T-helper 2 cell treated with Interferon-gamma antibody and Interleukin-4, amounts not matched to agents 5 μg/mL and 100 μg/mL, for 36 hours (primary cell): ENCODE measurements around the gene CARD11.

Source experiments
- DNase-seq: peaks from one replicate; pipeline ENCODE4 v3.0.0; 2021; ENCODE audit warnings: low spot score
- H3K27ac Mint-ChIP-seq: one replicate; pipeline ENCODE4 v1.8.0; 2021; ENCODE audit warnings: mild to moderate bottlenecking, mixed read lengths
- H3K27me3 Mint-ChIP-seq: one replicate; pipeline ENCODE4 v1.8.0; 2021; ENCODE audit warnings: low read depth, mixed read lengths
- H3K36me3 Mint-ChIP-seq: one replicate; pipeline ENCODE4 v1.8.0; 2021; ENCODE audit warnings: low read depth, mixed read lengths
- H3K4me1 Mint-ChIP-seq: one replicate; pipeline ENCODE4 v1.8.0; 2021; ENCODE audit warnings: low read depth, mixed read lengths
- H3K4me3 Mint-ChIP-seq: one replicate; pipeline ENCODE4 v1.8.0; 2022; ENCODE audit warnings: mild to moderate bottlenecking, moderate library complexity, mixed read lengths
- H3K9me3 Mint-ChIP-seq: one replicate; pipeline ENCODE4 v1.8.0; 2021; ENCODE audit warnings: mixed read lengths

CARD11 gene

DNA sequence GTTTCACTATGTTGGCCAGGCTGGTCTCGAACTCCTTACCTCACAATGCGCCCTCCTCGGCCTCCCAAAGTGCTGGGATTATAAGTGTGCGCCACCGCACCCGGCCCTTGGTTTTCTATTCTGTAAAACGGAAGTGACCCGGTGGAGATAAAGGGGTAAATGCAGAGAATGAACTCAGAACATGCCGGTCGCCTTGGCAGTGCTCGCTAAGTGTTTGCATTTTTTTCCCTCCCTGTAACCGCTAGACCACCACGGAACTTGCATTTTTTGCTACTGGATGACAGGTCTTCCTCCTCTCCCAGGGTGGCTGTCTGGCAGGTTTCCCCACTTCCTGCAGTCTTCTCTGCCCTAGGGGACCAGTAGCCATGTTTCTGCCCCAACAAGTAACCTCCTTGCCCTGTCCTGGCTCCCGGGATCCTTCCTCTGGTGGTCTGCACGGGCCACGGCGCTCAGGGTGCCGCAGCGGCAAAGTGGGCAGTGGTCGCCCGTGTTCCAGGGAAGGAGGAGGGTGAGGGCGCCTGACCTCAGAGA lies 180.8 kb downstream of the CARD11 start:
- peaks cover 2% of the 10 kb centered on the region for H3K27me3 Mint-ChIP-seq
- H3K36me3 Mint-ChIP-seq = no peaks in the 10 kb centered on the region
- DNase-seq = no peak
- peaks cover 19% of the 10 kb centered on the region for H3K4me1 Mint-ChIP-seq
- no peaks in the 10 kb centered on the region for H3K9me3 Mint-ChIP-seq
- H3K4me3 Mint-ChIP-seq = peak overlapping the region; percentile 81
- H3K27ac Mint-ChIP-seq = no peak overlapping the region

DNA sequence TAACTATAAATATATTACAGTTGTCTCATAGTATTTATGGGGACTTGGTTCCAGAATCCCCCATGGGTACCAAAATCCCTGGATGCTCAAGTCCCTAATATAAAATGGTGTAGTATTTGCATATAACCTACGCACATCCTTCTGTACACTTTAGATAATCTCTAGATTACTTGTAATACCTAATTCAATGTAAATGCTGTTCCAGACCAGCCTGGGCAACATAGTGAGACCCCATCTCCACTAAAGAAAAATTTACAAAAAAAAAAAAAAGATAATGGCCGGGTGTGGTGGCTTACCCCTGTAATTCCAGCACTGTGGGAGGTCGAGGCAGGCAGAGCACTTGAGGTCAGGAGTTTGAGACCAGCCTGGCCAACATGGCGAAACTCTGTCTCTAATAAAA lies 182.2 kb downstream of the CARD11 start:
- H3K27ac Mint-ChIP-seq = no peak overlapping the region
- H3K27me3 Mint-ChIP-seq = peaks cover 2% of the 10 kb centered on the region
- peaks cover 19% of the 10 kb centered on the region for H3K4me1 Mint-ChIP-seq
- DNase-seq = no peak
- no peaks in the 10 kb centered on the region for H3K36me3 Mint-ChIP-seq
- H3K9me3 Mint-ChIP-seq = no peaks in the 10 kb centered on the region
- H3K4me3 Mint-ChIP-seq = no peak overlapping the region

DNA sequence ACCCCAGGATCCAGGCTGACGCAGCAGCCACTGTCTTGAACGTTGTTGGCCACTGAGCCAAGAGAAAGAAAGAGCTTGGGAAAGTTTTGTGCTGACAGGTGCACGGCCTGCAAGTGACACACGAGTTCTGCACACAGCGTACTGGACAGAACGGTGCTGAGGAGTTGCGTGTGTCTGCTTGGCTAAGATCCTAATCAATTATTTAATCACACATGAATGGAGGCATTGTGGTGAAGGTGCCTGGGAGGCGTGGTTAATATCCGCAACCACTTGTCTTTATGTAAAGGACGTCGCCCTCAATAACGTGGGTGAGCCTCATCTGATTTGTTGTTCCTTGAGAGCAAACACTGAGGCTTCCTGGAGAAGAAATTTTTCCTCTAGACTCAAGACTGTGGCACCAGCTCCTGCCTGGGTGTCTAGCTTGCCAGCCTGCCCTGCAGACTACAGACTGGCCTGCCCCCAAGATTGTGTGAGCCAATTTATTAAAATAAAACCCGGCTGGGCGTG lies 183.0 kb downstream of the CARD11 start:
- H3K9me3 Mint-ChIP-seq = no peaks in the 10 kb centered on the region
- H3K4me1 Mint-ChIP-seq = peaks cover 19% of the 10 kb centered on the region
- H3K36me3 Mint-ChIP-seq = no peaks in the 10 kb centered on the region
- peaks cover 2% of the 10 kb centered on the region for H3K27me3 Mint-ChIP-seq
- no peak overlapping the region for H3K27ac Mint-ChIP-seq
- DNase-seq = no peak
- no peak overlapping the region for H3K4me3 Mint-ChIP-seq

DNA sequence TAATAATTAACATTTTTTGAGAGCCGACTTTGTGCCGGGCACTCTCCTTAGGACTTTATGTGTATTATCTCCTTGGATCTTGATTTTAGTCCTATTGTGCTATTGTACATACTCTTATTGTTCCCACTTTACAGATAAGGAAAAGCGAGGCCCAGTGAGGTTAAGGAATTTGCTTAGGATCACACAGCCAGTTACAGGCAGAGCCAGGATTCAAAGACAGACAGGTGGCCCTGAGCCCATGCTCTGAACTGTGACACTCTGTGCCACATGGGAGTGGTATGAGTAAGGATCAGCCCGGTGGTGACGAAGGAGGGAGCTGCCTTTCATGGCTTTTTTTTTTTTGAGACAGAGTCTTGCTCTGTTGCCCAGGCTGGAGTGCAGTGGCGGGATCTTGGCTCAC lies 183.7 kb downstream of the CARD11 start:
- Mint-ChIP-seq H3K27me3 (peaks cover 2% of the 10 kb centered on the region), H3K4me1 (peaks cover 18% of the 10 kb centered on the region), H3K27ac (no peak overlapping the region), H3K9me3 (no peaks in the 10 kb centered on the region), H3K4me3 (no peak overlapping the region), H3K36me3 (no peaks in the 10 kb centered on the region)
- no peak for DNase-seq

DNA sequence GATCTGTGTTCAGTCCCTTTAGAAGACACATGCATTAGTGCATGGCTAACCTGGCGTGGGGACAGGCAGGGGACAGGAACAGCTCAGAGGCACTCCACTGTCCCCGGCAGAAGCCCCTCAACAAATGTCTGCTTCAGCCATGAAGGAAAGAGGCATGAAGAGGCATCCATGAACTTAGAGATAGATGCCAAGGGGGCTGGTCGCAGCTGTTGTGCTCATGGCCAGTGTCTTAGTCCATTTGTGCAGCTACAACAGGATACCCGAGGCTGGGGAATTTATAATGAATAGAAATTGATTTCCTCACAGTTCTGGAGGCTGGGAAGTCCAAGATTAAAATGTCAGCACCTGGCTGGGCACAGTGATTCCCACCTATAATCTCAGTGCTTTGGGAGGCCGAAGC lies 185.0 kb downstream of the CARD11 start:
- no peaks in the 10 kb centered on the region for H3K9me3 Mint-ChIP-seq
- no peaks in the 10 kb centered on the region for H3K36me3 Mint-ChIP-seq
- H3K4me3 Mint-ChIP-seq = no peak overlapping the region
- H3K27ac Mint-ChIP-seq = no peak overlapping the region
- DNase-seq = no peak
- no peaks in the 10 kb centered on the region for H3K27me3 Mint-ChIP-seq
- peaks cover 8% of the 10 kb centered on the region for H3K4me1 Mint-ChIP-seq

DNA sequence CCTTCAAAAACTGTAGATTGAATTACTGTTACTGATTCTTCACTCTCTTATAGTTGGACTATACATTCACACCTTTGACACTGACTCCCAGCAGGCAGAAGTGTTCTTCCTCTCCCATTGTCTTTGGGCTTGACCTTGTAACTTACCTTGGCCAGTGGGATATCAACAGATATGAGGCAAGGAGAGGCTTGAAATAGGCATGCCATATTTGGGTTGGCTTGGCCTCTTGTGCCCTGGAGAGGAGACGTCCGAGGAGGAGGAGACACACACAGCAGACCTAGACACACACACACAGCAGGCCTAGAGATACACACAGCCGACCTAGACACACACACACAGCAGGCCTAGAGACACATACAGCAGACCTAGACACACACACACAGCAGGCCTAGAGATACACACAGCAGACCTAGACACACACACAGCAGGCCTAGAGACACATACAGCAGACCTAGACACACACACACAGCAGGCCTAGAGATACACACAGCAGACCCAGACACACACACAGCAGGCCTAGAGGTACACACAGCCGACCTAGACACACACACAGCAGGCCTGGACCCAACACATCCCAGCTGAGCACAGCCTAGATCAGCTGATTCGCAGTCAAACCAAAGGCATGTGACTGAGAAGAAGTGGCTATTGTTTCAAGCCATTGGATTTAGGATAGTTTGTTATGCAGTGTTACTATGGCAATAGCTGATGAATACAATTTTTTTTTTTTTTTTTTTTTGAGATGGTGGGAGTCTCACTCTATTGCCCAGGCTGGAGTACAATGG lies 187.1 kb downstream of the CARD11 start:
- no peaks in the 10 kb centered on the region for H3K27me3 Mint-ChIP-seq
- no peak overlapping the region for H3K4me3 Mint-ChIP-seq
- DNase-seq = no peak
- no peak overlapping the region for H3K27ac Mint-ChIP-seq
- H3K4me1 Mint-ChIP-seq = peaks cover under 1% of the 10 kb centered on the region
- no peaks in the 10 kb centered on the region for H3K36me3 Mint-ChIP-seq
- H3K9me3 Mint-ChIP-seq = no peaks in the 10 kb centered on the region
